HepG2 (cell line): ENCODE results near the gene RABGAP1L. TPM values are rescaled to one million over a fixed set of nuclear protein-coding genes. Genes with fewer than 3 reads are reported as not detected.
A peak's percentile ranks its signal among the peaks of the same experiment; 100 is the strongest.

Source experiments
- BORCS8-MEF2B ChIP-seq: sonication (generic); formaldehyde crosslinking; IDR thresholded peaks from 2 replicates; pipeline ENCODE4 v1.8.0; 2022; ENCODE audit warnings: mild to moderate bottlenecking, missing genetic modification reagents
- CC2D1A ChIP-seq: sonication (generic); formaldehyde crosslinking; IDR thresholded peaks from 2 replicates; pipeline ENCODE4 v1.8.1; 2023; ENCODE audit warnings: mild to moderate bottlenecking, missing genetic modification reagents
- ELF1 ChIP-seq: sonication (generic); formaldehyde crosslinking; IDR thresholded peaks from 2 replicates; pipeline ENCODE4 v1.4.0; 2020; ENCODE audit warnings: missing genetic modification reagents
- GTF3A ChIP-seq: sonication (generic); formaldehyde crosslinking; conservative IDR thresholded peaks from 2 replicates; pipeline ENCODE4 v1.4.0; 2020; ENCODE audit warnings: mild to moderate bottlenecking, missing genetic modification reagents
- HOXD1 ChIP-seq: sonication (generic); formaldehyde crosslinking; IDR thresholded peaks from 2 replicates; pipeline ENCODE4 v1.5.0; 2020; ENCODE audit warnings: missing genetic modification reagents
- IKZF4 ChIP-seq: sonication (generic); formaldehyde crosslinking; IDR thresholded peaks from 2 replicates; pipeline ENCODE4 v1.5.1; 2020; ENCODE audit warnings: borderline replicate concordance, mild to moderate bottlenecking, low read depth, missing genetic modification reagents; ENCODE audit errors: not compliant biosample characterization
- MIXL1 ChIP-seq: IDR thresholded peaks from 2 replicates; pipeline ENCODE4 v1.6.1; 2016
- NR1H2 ChIP-seq: sonication (generic); formaldehyde crosslinking; IDR thresholded peaks from 2 replicates; pipeline ENCODE4 v1.8.1; 2022; ENCODE audit warnings: low read depth, missing genetic modification reagents, borderline replicate concordance
- POLR2AphosphoS5 ChIP-seq: IDR thresholded peaks from 2 replicates; pipeline ENCODE4 v1.6.1; 2012; ENCODE audit warnings: low read depth, low read length
- TEAD2 ChIP-seq: sonication (generic); formaldehyde crosslinking; IDR thresholded peaks from 2 replicates; pipeline ENCODE4 v1.9.0; 2021; ENCODE audit warnings: missing genetic modification reagents
- ZFP36 ChIP-seq: fragments of 150-350 bp; IDR thresholded peaks from 2 replicates; pipeline ENCODE4 v1.6.1; 2018; ENCODE audit warnings: borderline replicate concordance, low read length, low read depth; ENCODE audit not compliant: partially characterized antibody
- ZNF180 ChIP-seq: sonication (generic); formaldehyde crosslinking; IDR thresholded peaks from 2 replicates; pipeline ENCODE4 v1.4.0; 2020; ENCODE audit warnings: low read depth, missing genetic modification reagents, borderline replicate concordance
- ZNF260 ChIP-seq: sonication (generic); formaldehyde crosslinking; IDR thresholded peaks from 2 replicates; pipeline ENCODE4 v1.4.0; 2020; ENCODE audit warnings: missing genetic modification reagents, low read depth, mild to moderate bottlenecking, borderline replicate concordance
- ZNF451 ChIP-seq: sonication (generic); formaldehyde crosslinking; IDR thresholded peaks from 2 replicates; pipeline ENCODE4 v1.5.0; 2020; ENCODE audit warnings: mild to moderate bottlenecking, missing genetic modification reagents
- ZNF550 ChIP-seq: sonication (generic); formaldehyde crosslinking; IDR thresholded peaks from 2 replicates; pipeline ENCODE4 v1.4.0; 2020; ENCODE audit warnings: mild to moderate bottlenecking, missing genetic modification reagents, borderline replicate concordance
- ZNF773 ChIP-seq: sonication (generic); formaldehyde crosslinking; IDR thresholded peaks from 2 replicates; pipeline ENCODE4 v1.4.0; 2020; ENCODE audit warnings: missing genetic modification reagents, borderline replicate concordance
- ZNF879 ChIP-seq: sonication (generic); formaldehyde crosslinking; IDR thresholded peaks from 2 replicates; pipeline ENCODE4 v1.8.1; 2023; ENCODE audit warnings: missing genetic modification reagents
- ZSCAN21 ChIP-seq: sonication (generic); formaldehyde crosslinking; IDR thresholded peaks from 2 replicates; pipeline ENCODE4 v1.8.0; 2022; ENCODE audit warnings: mild to moderate bottlenecking, missing genetic modification reagents, moderate library complexity, borderline replicate concordance
- polyA plus RNA-seq, 8 experiments: library from polyadenylated mRNA; depleted of rRNA in 3 of 8; stranded (reverse) in 7 of 8; unstranded in 1 of 8; fragments of >200 nt; fragmentation: Illumina TruSeq in 4 of 8; extraction: Trizol in 4 of 8; gene quantifications; 2 replicates each; pipeline versions ENCODE4 v1.2.1 to v1.2.3, GENCODE V29; 2011 to 2016; ENCODE audit warnings: low read depth in 4 of 8, missing spikeins in 1 of 8, mixed read lengths in 1 of 8; ENCODE audit not compliant: insufficient read depth in 1 of 8
- total RNA-seq, 5 experiments: library from RNA; depleted of rRNA; stranded (reverse); fragments of >200 nt; fragmentation: Illumina TruSeq; extraction: Trizol; gene quantifications; 2 replicates each; pipeline ENCODE4 v1.2.3, GENCODE V29; 2016; ENCODE audit warnings: low read depth in 1 of 5
- TF ChIP-seq, protein P1 (sequence below): sonication (generic); formaldehyde crosslinking; IDR thresholded peaks from 2 replicates; pipeline ENCODE4 v1.5.1; 2020; ENCODE audit warnings: missing genetic modification reagents, mild to moderate bottlenecking, borderline replicate concordance
- TF ChIP-seq, protein P2 (sequence below): sonication (generic); formaldehyde crosslinking; IDR thresholded peaks from 2 replicates; pipeline ENCODE4 v1.5.1; 2020; ENCODE audit warnings: mild to moderate bottlenecking, missing genetic modification reagents
- TF ChIP-seq, protein P3 (sequence below): sonication (generic); formaldehyde crosslinking; IDR thresholded peaks from 2 replicates; pipeline ENCODE4 v1.4.0; 2020; ENCODE audit warnings: missing genetic modification reagents
- TF ChIP-seq, protein P4 (sequence below): IDR thresholded peaks from 2 replicates; pipeline ENCODE4 v1.4.0; 2020; ENCODE audit warnings: mild to moderate bottlenecking, missing genetic modification reagents

RABGAP1L gene
- total and polyA plus RNA-seq, 2 of the 13 experiments (the other 11 are each of a cell fraction or from before 2014, with no cell fraction given) = 7.9 to 22.6 TPM

DNA sequence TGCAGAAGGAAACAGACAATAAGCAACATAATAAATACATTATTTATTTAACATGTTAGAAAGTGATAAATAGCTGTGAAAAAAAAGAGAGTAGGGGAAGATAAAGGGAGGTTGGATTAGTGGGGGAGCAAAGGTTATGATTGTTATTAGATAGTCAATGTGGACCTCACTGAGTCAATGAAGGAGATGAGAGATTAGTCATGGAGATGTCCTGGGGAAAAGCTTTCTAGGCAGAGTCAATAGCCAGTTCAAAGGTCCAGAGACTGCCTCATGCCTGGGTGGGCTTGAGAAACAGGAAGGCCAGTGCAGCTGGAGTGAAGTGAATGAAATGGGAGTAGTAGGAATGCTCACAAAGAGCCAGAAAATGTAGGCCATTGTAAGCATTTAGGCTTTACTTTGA is 653.3 kb downstream of the RABGAP1L start (continued):
- TF ChIP-seq ZFP36 (no peak), ZNF550 (CRISPR knock-in tag) (no peak), ZNF773 (no peak), TEAD2 (no peak), CC2D1A (CRISPR knock-in tag) (no peak), ZNF180 (CRISPR knock-in tag) (no peak), BORCS8-MEF2B (CRISPR knock-in tag) (no peak), GTF3A (no peak), ZNF260 (CRISPR knock-in tag) (no peak), ZNF879 (no peak), NR1H2 (CRISPR knock-in tag) (no peak; the same call in 1 of the 2 replicates), ZNF451 (CRISPR knock-in tag) (no peak), ELF1 (peak; percentile 79), MIXL1 (CRISPR knock-in tag) (peak; percentile 94), POLR2AphosphoS5 (no peak), ZSCAN21 (no peak), HOXD1 (CRISPR knock-in tag) (peak; percentile 85), IKZF4 (CRISPR knock-in tag) (no peak)
- TF ChIP-seq, protein P1, sequence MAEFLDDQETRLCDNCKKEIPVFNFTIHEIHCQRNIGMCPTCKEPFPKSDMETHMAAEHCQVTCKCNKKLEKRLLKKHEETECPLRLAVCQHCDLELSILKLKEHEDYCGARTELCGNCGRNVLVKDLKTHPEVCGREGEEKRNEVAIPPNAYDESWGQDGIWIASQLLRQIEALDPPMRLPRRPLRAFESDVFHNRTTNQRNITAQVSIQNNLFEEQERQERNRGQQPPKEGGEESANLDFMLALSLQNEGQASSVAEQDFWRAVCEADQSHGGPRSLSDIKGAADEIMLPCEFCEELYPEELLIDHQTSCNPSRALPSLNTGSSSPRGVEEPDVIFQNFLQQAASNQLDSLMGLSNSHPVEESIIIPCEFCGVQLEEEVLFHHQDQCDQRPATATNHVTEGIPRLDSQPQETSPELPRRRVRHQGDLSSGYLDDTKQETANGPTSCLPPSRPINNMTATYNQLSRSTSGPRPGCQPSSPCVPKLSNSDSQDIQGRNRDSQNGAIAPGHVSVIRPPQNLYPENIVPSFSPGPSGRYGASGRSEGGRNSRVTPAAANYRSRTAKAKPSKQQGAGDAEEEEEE (CRISPR knock-in tag) = no peak
- TF ChIP-seq, protein P2, sequence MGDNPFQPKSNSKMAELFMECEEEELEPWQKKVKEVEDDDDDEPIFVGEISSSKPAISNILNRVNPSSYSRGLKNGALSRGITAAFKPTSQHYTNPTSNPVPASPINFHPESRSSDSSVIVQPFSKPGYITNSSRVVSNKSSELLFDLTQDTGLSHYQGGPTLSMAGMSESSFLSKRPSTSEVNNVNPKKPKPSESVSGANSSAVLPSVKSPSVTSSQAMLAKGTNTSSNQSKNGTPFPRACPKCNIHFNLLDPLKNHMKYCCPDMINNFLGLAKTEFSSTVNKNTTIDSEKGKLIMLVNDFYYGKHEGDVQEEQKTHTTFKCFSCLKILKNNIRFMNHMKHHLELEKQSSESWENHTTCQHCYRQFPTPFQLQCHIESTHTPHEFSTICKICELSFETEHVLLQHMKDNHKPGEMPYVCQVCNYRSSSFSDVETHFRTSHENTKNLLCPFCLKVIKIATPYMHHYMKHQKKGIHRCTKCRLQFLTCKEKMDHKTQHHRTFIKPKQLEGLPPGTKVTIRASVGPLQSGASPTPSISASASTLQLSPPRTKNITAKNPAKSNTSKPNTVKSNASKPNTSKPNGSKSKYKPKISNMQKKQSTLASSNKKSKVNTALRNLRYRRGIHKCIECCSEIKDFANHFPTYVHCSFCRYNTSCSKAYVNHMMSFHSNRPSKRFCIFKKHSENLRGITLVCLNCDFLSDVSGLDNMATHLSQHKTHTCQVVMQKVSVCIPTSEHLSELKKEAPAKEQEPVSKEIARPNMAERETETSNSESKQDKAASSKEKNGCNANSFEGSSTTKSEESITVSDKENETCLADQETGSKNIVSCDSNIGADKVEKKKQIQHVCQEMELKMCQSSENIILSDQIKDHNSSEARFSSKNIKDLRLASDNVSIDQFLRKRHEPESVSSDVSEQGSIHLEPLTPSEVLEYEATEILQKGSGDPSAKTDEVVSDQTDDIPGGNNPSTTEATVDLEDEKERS = no peak
- TF ChIP-seq, protein P3, sequence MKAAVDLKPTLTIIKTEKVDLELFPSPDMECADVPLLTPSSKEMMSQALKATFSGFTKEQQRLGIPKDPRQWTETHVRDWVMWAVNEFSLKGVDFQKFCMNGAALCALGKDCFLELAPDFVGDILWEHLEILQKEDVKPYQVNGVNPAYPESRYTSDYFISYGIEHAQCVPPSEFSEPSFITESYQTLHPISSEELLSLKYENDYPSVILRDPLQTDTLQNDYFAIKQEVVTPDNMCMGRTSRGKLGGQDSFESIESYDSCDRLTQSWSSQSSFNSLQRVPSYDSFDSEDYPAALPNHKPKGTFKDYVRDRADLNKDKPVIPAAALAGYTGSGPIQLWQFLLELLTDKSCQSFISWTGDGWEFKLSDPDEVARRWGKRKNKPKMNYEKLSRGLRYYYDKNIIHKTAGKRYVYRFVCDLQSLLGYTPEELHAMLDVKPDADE (CRISPR knock-in tag) = no peak
- TF ChIP-seq, protein P4, sequence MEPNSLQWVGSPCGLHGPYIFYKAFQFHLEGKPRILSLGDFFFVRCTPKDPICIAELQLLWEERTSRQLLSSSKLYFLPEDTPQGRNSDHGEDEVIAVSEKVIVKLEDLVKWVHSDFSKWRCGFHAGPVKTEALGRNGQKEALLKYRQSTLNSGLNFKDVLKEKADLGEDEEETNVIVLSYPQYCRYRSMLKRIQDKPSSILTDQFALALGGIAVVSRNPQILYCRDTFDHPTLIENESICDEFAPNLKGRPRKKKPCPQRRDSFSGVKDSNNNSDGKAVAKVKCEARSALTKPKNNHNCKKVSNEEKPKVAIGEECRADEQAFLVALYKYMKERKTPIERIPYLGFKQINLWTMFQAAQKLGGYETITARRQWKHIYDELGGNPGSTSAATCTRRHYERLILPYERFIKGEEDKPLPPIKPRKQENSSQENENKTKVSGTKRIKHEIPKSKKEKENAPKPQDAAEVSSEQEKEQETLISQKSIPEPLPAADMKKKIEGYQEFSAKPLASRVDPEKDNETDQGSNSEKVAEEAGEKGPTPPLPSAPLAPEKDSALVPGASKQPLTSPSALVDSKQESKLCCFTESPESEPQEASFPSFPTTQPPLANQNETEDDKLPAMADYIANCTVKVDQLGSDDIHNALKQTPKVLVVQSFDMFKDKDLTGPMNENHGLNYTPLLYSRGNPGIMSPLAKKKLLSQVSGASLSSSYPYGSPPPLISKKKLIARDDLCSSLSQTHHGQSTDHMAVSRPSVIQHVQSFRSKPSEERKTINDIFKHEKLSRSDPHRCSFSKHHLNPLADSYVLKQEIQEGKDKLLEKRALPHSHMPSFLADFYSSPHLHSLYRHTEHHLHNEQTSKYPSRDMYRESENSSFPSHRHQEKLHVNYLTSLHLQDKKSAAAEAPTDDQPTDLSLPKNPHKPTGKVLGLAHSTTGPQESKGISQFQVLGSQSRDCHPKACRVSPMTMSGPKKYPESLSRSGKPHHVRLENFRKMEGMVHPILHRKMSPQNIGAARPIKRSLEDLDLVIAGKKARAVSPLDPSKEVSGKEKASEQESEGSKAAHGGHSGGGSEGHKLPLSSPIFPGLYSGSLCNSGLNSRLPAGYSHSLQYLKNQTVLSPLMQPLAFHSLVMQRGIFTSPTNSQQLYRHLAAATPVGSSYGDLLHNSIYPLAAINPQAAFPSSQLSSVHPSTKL (CRISPR knock-in tag) = peak; percentile 100
